ENCODE data around the gene STRADA.

- no peak for TF ChIP-seq CTCF (conservative IDR thresholded peaks at IDR 0.05; ENCODE audit: low read depth in 2 of 2)
- TF ChIP-seq EZH2 (IDR thresholded peaks at IDR 0.05; ENCODE audit: low read depth, unreplicated experiment) = no peak
- TF ChIP-seq EZH2phosphoT487 (IDR thresholded peaks at IDR 0.05; ENCODE audit: unreplicated experiment) = no peak
- no peak for TF ChIP-seq POLR2AphosphoS5 (IDR thresholded peaks at IDR 0.05; ENCODE audit: low read depth)
- no peak for TF ChIP-seq JUNB (IDR thresholded peaks at IDR 0.05; ENCODE audit: unreplicated experiment)
- TF ChIP-seq STAT1 (IDR thresholded peaks at IDR 0.05; ENCODE audit: unreplicated experiment) = no peak
- no peak for TF ChIP-seq REST (IDR thresholded peaks at IDR 0.05; ENCODE audit: unreplicated experiment)
These were observed 48.5 kb upstream of the STRADA start for GRCh38 chr17:63790057-63790456.
